Activated CD4-positive, CD25-positive, alpha-beta regulatory T cell treated with anti-CD3 and anti-CD28 coated beads, Interleukin-2, amount 50 U/mL, for 16 hours (primary cell): Measurements from ENCODE around the gene PKP4.

Source experiments
- DNase-seq: peaks from one replicate; pipeline ENCODE4 v3.0.0-alpha.2; 2020; ENCODE audit warnings: low read depth, low spot score

Gene PKP4

DNA sequence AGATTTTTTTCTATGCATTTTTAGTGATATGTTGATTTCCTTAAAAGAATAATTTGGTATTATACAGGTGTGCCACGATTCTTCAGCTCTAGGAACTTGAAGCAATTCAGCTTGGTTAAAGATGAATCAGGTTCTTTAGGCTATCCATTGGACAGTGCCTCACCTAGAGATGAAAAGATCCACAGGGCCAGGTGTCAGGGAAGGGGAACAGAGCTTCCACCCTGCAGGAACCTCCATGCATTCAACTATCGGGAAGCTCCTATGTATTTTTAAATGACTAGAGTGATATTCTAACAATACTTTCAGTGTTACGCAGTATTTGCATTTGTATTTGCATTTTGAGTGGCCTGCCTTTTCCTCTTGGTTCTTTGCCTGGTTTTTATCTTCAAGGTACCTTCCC is 40.2 kb downstream of the PKP4 start:
- DNase-seq, result no peak

DNA sequence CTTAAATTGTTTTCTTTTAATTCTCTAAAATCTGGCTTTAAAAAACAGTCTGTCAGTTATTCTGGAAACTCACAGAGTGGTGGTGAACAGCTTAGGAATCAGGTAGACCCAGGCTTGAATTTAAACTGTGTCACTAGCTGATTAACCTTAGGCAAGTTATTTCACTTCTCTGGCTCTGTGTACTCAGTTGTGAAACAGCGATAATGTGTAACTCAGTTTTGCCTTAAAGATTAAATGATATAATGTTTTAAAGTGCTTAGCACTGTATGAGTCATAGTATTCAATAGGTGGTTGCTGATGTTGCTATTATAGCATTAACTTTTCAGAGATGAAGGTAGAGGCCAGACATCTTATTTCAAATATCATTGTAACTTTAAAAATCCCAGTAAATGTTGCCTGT is 40.7 kb downstream of the PKP4 start:
- DNase-seq, result no peak

DNA sequence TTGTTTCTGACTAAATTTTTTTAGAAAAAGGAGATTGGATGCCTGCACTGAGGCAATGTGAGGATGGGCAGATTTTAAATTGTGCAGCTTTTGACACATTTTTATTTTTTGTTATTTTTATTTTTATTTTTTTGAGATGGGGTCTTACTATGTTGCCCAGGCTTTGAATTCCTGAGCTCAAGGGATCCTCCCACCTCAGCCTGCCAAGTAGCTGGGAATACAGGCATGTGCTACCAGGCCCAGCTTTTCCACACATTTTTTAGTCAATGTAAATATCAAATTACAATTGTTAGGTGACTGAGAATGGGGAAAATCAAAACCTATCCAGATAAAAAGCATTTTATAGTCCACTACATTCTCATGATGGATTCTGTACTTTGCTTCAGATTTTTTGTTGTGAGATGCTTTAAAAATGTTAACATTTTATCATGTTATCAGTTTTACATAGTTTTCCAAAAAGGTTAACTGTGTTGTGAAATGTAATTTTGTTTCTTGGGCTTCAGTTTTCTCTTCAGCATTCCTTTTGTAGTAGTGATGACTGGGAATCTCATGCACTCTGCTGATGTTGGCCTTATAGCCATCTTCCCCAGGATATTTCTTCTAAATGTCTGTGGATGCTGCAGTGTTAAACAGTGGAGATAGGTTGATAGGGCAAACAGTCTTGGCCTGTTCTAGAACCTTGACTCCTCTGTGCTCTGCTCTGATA is 41.4 kb downstream of the PKP4 start:
- no peak for DNase-seq

DNA sequence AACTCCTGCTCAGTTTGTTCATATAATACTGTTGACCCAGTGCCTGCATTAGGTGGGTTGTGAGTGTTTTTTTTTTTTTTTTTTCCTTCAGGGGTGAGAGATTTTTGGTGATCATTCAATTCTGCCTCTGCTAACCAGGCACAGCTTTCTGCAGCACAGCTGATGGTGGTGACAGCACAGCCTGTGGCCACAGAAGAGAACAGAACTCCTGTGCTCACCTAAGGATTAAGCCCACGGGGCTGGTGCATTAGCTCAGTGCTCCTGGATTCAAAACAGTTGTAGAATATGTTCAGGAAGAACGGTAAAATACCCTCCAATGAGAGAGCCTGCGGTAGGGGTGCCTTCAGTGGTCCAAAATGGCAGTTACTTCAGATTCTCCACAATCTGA is 42.0 kb downstream of the PKP4 start:
- no peak for DNase-seq

DNA sequence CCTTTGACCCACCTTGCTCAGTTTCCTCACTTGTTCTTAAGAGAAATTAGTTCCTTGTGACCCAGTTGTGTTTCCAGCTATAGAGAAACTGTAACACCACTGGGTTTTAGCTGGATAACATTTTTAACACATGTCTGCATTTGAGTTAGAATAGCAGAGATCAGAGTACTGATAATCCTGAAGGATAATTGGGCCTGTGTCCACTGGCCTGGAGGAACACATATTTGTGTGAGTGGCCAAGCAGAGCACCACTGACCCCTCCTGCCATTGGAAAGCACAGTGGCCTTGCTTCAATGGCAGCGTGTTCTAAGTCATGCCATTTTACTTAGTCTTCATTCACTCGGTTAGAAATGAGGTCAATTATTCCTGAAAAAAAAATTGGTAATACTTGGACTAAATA is 42.6 kb downstream of the PKP4 start:
- DNase-seq, result no peak

DNA sequence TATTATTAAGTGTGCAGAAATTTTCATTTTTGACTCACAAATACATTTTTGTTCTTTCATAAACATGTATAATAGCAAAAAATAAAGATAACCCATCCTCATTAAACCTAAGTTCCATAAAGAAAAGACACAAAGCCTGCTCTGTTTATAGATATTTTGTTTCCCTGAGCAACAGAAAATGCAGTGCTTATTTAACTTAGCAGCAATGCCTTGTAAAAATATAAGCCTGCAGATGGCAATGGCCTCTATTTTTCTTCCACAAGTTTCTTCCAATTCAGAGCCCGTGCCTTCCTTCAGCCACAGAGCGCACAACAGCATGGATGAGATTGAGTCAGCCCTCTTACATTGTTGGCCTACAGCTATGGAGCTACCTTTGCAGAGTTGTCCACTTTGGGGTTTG is 43.6 kb downstream of the PKP4 start:
- DNase-seq, result no peak

DNA sequence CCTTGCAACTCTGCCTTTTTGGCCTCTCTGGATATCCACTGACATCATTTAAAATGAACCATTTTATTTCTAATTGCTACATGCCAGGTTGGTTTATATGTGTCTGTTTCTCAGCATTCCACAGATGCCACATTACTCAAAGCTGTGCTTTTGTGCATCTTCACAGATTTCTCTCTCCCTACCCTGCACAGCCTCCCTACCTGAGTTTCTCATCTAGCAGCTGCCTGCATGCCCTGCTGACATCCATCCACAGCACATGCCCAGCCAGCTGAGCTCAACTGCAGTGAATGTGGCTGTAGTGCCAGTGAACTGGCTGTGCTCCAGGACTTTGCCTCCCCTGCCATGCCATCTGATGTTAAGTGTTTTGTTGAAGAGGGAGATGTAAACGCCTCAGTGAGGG is 44.5 kb downstream of the PKP4 start:
- no peak for DNase-seq

DNA sequence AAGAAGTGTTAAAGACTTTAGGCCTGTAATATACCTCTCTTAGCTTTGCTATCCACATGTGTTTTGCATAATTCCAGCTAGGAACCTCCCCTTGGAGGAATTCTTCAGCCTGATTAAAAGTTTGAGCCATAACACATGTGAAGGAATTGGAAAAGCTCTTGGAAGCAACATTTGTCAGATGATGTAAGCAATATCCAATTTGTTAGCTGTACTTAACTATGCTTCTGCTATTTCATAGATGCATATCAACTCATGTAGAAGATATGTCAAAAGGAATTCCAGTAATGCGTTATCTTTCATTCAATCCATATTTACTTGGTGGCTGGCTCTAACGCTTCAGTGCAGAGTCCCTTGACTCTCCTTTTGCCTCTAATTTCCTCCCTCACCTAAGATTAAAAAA is 46.2 kb downstream of the PKP4 start:
- no peak for DNase-seq

DNA sequence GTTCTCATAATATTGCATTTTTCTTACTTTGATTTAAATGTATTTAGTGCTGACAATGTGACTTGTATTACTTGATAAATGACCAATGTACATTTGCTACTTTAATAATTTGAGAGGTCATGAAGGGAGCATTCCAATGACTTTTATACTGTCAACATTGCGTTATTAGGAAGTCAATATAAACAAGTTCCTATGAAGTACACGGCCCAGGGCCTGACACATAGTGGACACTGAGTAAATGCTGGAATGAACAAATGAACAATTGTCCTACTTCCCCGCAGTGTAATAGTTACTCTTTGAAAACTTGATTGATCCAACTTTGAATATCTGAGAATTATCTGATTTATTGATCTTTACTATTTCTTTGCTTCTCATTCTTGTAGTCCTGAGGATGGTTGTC is 47.3 kb downstream of the PKP4 start:
- DNase-seq, result no peak

DNA sequence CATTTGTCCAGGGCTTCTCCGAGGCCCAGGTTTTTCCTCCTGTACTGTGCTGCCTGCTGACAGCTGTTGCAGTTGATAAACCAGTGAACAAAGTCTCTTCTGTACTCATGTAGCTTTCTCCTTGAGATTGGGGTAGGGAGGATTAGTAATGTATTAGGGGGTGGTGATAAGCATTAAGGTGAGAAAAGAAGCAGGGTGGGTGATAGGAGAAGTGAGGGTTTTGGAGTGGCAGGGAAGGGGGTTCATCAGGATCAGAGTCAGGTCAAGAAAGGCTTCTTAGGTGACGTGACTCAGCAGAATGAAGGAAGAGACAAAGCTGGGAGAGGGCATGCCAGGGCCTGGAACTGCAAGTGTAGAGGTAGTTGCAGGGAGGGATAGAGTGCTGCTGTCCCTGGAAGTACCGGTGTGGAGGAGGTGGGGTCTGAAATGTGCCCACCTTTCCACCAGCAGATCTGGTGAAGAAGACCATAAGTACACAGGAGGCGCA is 48.7 kb downstream of the PKP4 start:
- DNase-seq, result no peak

DNA sequence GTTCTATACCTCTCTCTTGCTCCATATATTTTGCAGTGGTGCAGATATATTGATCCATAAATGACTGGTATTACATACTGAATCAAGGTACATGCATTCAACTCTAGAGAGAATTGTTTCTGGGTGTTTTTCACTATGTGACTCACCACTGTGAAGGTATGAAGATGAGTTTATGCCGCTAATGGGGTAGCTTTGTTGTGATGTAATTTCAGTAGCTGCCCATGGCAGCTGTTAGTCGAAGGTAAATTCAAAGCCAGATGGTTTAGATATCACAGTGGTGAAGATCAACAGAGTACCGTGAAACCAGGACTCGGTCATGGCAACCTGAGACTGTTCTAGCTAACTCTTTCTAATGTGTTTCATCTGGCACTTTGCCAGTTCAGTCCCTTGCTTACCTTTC is 50.4 kb downstream of the PKP4 start:
- DNase-seq, result no peak

DNA sequence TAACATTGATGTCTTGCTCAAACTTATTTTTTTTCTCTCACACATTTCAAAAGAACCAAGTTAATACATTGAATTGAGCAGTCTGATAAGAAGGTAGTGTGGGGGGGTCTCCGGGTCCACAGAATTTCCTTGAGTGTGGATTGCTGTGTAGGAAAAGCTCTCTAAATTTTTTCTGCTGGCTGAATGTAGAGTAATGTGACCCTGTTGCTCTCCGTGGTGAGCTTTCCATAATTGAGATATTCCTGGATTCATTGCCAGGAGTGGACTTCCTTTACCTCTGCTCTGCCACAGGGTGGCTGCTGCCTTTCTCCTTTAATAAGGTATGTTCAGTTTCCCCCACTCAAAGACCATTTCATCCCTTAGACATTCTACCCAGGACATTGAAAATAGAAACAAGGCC is 50.9 kb downstream of the PKP4 start:
- DNase-seq, result no peak

DNA sequence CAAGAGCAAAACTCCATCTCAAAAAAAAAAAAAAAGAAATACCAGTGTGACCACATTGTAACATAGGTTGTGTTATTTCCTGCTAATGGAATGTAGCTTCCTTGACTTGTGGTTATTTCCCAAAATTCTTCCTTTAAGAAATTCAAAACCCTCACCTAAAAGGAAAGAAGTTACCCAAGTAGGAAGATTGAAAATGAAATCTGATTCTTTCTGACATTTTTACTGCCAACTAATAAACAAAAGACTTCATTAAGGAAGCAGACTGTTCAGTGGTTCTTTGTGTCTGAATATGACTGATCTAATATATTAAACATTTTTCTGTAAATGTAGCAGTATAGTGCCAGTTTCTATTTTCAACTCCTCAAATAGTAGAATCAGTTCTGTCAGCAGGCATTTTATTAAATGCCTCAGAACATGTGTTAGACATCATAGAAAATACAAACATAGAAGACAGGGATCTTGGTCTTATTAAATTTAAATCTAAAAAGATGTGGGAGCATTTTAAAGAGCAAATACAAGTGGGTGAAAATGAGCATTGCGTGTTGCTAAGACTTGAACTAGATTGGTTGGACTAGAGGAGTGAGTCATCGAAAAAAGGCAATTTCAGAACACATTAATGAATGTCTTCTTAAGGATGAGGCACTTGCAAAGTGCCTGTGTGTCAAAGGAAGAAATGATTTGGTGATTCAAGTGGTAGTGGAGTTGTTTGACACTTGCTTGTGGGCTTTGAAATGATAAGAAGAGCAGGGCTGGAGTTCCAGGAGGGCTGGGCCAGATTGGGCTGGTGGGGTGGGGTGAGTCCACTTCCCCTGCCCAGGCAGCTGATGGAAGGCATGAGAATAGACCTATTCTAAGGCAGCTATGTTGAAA is 53.4 kb downstream of the PKP4 start:
- no peak for DNase-seq

DNA sequence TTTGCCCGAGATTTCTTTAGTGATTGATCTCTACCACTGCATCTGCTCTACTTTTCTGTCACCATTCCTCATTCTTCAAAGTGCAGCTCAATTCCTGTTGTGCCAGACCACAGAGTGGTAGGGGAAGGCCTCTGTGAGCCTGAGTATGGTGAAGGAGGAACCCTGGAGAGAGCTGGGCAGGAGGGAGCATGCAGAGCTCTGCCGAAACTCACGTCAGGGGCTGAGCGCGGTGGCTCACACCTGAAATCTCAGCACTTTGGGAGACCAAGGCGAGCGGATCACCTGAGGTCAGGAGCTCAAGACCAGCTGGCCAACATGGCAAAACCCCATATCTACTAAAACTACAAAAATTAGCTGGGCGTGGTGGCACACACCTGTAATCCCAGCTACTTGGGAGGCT is 54.1 kb downstream of the PKP4 start:
- no peak for DNase-seq

DNA sequence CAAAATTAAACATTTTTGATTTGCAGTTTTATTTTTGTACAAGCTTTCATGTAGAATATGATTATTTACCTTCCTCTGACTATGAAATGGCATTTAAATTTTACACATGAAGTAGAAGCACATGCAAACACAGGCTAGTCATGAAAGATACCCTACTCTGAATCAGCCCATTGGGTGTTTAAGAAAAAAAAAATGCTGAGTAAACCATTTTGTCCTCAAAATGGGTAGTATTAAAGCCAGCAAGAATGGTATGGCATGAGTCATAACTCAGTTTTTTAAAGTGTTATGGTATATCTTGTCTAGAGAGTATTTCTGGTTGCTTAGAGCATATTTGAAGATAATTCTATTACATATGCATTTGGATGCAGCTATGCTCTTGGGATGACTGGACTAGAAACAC is 55.0 kb downstream of the PKP4 start:
- DNase-seq, result no peak

DNA sequence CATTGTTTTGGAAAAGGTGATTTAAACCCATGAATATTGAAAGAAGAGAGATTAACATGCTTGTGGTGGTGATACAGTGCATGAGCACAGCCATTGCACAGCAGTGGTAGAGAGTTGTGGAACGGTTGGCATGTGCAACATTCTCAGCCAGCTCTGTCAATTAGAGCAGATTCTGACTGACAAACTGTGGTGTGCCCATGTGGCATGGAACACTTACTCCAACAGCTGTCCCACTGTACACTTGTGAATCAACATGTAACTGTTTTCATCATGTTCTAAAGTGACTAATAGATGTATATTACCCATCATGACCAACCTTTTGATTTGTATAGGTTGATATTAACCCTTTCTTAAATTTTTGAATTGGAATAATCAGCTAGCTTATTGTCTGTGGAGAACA is 55.6 kb downstream of the PKP4 start:
- no peak for DNase-seq

DNA sequence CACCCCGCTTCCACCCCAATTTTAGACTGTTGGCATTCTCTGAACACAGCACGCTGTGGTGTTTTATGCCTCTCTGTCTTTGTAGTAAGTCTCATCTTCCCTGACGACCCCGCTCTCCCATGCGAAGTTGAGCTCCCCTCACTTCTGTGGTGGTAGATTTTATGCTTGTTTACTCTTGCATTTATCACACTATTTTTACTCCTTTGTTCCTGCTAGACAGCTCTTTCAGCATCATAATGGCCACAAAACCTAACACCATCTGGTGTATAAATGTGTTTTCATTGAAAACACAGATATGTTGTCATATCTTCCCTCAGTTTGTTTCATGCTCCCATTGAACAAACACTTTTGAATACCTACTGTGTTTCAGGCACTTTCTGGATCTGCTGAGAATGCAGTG is 57.1 kb downstream of the PKP4 start:
- no peak for DNase-seq

DNA sequence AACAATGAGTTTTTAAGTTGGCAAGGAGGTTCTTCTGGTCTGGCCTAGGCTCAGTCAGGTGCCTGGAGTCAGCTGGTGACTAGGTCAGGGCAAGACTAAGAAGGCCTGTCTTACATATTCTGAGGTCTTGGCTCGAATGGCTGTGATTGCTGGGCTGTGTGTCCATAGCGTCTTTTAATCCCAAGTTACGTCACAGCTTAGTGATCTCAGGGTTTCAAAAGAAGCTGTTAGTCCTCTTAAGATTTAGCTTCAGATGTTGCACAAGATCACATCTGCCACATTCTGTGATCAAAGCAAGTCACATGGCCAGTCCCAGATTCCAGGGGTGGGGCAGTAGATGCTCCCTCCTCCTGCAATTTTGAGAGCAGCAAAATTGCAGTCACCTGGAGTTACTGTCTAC is 61.3 kb downstream of the PKP4 start:
- no peak for DNase-seq

DNA sequence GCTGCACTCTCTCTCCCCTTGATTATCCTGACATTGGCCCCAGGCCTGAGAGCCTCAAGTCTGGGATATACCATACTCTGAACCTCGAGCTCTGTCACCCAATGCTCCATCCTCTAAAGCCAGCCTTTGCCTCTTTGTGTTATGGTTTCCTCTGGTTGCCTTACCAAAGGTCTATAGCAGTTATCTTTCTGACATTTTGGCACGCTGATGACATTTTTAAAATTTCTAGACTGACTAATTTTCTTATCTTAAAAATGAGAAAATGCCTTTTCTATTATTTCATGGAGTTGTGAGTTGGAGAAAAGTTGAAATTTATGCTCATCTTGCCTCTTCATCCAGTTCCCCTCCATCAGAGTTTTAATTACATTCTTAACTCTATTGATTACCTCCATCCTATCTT is 62.7 kb downstream of the PKP4 start:
- no peak for DNase-seq

DNA sequence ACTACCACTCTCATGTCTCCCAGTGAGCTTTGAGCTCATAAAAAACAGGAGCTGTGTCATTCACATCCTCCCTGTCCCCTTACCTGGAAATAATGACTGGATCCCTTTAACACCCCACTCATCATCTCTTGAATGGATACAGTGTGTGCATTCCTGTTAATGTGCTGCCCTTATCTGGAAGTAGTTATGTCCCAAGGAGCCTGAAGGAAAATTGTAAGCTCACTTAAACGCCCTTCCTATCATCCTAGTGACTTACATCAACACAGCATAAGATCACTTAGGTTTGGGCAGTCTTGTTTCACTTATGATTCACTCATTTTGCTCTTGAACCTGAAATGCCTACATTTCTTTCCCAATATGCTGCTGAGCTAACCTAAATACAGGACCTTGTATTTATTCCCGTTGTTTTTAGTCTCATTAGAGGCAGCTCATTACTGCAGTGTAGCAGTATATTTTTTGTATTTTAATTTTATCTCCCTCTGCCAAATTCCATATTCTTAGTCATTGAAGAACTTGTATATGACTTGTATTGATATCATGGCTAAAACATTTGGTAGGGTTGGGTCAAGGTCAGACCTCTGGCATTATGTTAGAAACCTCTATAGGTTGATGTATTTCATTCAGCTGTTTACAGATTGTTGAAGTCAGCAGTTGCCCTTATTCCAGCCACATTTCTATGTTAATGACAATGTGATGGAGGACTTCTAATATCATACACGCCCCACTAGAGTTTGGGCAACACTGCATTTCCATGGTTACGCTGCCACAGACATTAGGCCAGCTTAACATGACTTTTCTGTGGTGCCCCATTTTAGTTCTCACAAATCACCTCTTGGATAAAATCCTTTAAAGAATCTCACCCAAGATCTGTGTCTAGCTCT is 72.9 kb downstream of the PKP4 start:
- no peak for DNase-seq

DNA sequence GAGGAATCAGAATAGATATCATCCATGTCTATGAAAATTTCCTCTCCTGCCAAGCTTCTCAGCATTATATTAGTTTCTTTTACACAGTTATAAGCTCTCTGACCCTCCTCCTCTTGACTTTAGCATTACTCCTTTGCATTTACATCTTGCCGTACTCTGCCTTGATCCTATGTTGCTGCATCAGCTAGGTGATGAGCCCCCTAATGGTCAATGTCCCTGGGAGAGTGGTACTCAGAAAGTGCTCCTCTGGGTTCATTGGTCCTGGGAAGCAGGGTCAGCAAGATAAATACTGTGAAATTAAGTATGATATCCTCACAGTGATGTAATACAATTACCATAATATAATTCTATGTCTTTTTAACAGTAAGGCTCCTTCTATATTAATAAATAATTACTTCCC is 74.1 kb downstream of the PKP4 start:
- DNase-seq, result no peak

DNA sequence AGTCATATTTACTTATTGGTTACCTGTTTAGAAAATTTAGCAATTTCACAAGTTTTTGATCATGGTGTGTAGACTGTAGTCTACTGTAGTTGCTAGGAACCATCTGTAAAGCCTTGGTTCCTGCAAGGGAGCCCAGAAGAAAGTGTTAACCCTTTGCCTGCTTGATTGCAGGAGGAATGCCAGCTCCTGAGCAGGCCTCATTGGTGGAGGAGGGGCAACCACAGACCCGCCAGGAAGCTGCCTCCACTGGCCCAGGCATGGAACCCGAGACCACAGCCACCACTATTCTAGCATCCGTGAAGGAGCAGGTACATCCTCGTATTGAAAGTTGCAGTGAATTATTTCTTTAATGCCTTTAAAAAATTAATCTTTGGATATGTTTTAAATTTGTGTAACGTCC is 76.3 kb downstream of the PKP4 start:
- no peak for DNase-seq
